Activated CD8-positive, alpha-beta memory T cell treated with anti-CD3 and anti-CD28 coated beads for 36 hours (primary cell): ENCODE results near the gene GOLT1B. TPM values are rescaled to one million over a fixed set of nuclear protein-coding genes. Genes with fewer than 3 reads are reported as not detected.

Experiments
- CTCF ChIA-PET: fragments of 350-600 bp; sonication (Branson Sonifier 250); formaldehyde crosslinking; loops from one replicate; lab custom pipeline; 2021; ENCODE audit warnings: antibody characterized with exemption; lab: Charles Lee
- POLR2A ChIA-PET: fragments of 350-600 bp; sonication (Branson Sonifier 250); formaldehyde crosslinking; loops from one replicate; lab custom pipeline; 2021; ENCODE audit warnings: antibody characterized with exemption; lab: Charles Lee
- total RNA-seq, 2 experiments: library from RNA; stranded (reverse); gene quantifications; one replicate each; pipeline ENCODE4 v1.2.3, GENCODE V29; 2021

GOLT1B gene
- total RNA-seq, 2 experiments from 2014 or later, result 43.0 to 46.3 TPM

DNA sequence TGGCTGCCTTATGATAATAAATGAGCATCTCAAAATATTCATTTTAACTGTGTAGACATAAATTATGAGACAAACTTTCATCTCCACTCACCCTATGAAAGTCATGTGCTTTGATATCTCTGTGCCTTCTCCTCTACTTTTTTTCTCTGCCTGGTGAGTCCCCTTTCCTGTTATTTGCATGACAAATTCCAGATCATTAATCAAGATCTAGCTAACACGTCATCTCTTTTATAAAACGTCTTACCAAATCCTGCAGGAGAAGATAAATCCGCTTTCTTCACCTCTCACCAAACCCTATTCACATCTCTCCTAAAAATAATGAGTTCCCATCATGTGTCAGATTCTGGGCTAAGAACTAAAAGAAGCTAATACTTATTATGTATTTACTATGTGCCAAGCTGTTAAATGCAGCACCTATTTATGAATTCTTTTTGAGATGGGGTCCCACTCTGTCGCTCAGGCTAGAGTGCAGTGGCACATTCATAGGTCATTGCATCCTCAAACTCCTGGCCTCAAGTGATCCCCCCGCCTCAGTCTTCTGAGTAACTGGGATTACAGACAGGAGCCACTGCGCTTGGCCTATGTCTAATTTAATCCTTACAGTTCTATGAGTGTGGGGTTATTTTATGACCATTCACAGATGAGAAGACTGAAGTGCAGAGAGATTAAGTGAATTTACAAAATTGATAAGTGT is 51.2 kb downstream of the GOLT1B start:
- POLR2A ChIA-PET, result no interaction called here
- CTCF ChIA-PET, result interaction anchor here (0.6 kb wide), 1 partner anchor 26 kb away, joined by 4 read pairs; no protein-coding TSS in a partner anchor

DNA sequence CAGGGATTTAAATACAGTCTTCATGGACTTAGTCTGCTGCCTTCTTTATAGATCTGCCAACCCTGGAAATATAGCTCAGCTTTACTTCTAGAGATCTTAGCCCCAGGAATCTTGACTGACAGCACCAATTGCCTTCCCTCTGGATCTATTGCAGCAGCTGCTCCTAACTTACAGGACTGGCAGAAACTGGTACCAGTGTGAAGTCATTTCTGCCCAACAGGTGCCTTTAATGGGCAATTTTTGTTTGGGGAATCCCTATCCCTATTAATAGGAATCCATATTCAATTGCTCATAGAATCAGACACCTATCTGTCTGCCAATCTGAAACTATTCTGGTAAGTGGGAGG is 51.7 kb downstream of the GOLT1B start:
- ChIA-PET POLR2A (no interaction called here), CTCF (no interaction called here)

DNA sequence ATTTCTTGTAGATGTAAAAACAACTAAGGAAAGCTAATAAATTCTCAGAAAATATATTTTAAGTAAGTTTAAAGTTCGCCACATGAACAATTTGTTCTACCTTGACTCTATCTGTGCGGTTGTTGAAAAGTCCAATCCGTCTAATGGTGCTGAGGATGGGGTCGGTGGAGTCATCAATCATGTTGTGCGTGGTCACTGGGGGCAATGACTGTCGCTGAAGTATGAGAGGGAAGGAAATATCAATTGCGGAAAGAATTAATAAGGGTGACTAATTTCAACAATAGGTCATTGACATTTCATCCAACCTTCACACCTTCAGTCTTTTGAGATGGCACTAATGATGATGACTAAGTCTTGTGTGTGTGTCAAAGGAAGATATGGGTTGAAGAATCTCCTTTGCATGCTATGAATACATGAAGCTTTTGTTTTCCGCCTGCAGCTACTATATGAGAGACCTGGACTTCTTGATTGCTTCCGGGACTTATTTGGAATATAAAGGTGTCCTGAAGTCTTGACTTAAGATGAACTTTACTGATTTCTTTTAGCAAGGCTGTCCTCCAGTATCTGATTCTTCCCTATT is 56.6 kb downstream of the GOLT1B start:
- POLR2A ChIA-PET, result no interaction called here
- CTCF ChIA-PET, result interaction anchor here (1.0 kb wide), 1 partner anchor 309 kb away, joined by 3 read pairs; no protein-coding TSS in a partner anchor

DNA sequence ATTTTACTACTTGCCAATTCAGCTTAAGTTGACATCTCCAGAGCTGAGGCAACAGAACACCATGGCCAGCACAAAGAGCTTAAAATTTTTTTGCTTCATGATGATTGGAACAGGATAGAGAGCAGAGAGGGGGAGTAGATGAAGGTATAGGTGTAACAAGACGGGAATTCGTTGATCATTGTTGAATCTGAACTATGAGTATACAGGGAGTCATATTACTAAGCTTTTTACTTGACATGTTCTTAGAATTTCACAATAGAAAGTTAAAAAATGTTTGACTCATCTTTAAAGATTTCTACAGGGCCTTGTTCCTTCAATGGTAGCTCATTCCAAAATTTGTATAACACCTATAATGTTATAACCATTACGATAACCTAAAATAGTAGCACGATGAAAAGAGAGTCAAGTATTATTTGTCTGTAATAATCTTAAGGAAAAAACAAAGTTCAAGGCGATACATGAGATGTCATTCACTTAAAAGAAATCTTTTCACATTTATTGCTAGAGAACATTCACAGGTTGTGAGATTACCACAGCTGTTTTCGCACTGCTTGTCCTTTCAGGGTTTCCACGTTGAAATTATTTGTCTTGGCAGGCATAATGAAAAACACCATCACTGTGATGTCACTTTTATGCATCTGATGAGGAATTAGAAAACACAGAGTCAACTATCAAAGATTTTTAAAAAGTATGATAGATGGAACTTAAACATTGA is 58.4 kb downstream of the GOLT1B start:
- POLR2A ChIA-PET, result no interaction called here
- CTCF ChIA-PET, result no interaction called here

DNA sequence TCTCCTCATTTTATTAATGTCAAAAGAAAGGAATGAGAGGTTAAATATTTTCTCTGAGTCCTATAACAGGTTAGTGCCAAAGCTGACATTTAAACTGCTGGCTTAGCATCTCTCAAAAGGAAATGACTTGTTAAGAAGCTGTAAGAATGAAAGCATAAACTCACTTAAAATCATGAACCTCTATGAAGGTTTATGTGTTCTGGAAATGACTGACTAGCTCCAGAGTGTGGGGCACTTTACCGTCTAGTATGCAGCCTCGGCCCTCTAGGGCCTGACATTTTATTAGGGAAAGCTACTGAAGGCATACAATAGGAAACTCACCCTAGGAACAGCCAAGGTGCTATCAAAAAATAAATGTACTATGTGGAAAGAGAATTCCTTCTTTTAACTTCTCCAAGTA is 59.6 kb downstream of the GOLT1B start:
- POLR2A ChIA-PET, result no interaction called here

DNA sequence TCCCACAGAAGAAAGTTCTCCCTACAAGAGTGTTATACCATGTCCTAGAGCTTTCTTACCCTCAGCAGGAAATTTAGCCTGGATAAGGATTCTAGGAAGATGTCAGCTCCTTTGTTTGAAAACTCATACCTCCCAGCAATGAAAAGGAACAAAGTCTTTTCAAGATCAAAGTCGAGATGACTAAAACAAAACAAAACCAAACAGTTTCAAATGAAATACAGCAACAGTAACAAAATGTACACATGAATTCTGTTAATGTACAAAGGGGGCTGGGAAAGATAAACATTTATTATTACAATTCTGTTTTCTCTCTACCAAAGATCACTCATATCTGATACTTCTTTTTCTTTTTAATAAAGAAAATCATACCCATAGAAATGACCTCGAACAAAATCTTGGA is 61.3 kb downstream of the GOLT1B start:
- ChIA-PET POLR2A (no interaction called here), CTCF (interaction anchor here (0.5 kb wide), 1 partner anchor 119 kb away, joined by 3 read pairs; no protein-coding TSS in a partner anchor)

More for the DNA sequence above, 59.6 kb downstream of the GOLT1B start:
- CTCF ChIA-PET, result no interaction called here

DNA sequence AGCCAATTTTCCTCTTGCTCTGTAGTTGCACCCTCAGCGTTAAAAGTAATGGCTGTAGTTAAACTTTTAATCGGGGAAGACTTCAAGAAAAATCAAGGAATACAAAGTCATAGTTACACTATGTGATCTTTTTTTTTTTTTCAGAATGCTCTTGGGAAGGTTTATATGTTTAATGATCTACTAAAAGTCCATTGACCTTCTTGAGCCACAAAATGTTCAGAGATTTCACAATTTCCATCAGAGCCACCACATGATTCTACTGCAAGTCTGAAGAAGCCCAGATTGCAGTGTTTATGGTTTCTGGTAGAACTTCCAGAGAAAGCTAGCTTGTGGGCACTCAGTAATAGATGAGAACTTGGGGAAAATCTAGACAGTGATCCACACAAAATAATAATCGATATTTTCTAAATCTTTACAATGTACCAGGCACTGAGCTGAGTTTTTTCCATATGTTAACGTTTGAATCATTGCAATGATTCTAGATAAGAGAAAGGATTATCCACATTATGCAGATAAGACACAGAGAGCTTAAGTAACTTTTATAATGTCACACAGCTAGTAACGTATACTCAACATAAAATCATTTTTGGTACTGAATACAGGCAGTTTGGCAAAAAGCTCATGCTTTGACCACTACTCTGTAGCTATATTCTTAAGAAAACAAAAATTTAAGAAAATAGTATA is 64.8 kb downstream of the GOLT1B start:
- POLR2A ChIA-PET, result no interaction called here
- CTCF ChIA-PET, result no interaction called here

DNA sequence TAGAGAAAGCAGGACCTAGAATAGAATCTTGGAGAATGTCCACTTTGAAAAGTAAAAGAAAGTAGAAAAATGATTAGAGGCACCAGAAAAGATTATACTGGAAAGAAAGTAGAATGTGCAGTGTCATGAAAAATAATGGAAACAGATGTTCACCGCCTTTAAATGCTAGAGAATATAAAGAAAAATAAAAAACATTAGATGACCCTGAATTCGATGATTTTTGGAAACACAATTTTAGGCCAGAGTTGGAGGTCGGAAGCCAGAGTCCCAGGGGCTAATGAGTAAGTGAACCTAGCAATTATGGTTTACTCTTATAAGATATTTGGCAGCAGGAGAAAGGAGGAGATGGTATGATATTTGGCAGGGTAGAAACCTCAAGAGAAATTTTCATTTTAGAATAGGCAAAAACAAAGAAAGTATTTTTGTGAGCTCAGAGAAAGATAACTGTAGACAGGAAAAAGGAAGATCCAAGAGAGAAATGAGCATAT is 65.4 kb downstream of the GOLT1B start:
- POLR2A ChIA-PET, result no interaction called here
- CTCF ChIA-PET, result interaction anchor here (0.7 kb wide), 1 partner anchor 14 kb away, joined by 3 read pairs; no protein-coding TSS in a partner anchor

Other genes with a start within 250 kb of the GOLT1B start
- not detected for gene SLCO1A2, start 166.9 kb upstream of the GOLT1B start, total RNA-seq
- gene IAPP, start 128.9 kb upstream of the GOLT1B start, total RNA-seq, result not detected
- 10 to 100 TPM; 22.6 to 25.7 TPM for gene PYROXD1, start 64.1 kb upstream of the GOLT1B start, total RNA-seq
- 10 to 100 TPM; 87.8 to 90.4 TPM for gene RECQL, start 154 bp upstream of the GOLT1B start, total RNA-seq
- gene SPX, start 24.5 kb downstream of the GOLT1B start, total RNA-seq, result under 1 TPM; 0.34 to 0.51 TPM
- not detected for gene GYS2, start 103.1 kb downstream of the GOLT1B start, total RNA-seq
- 1,000 to 10,000 TPM; 1,753 to 1,754 TPM for gene LDHB, start 156.1 kb downstream of the GOLT1B start, total RNA-seq